ENCODE results near the gene LILRA5. TPM values are rescaled to one million over a fixed set of nuclear protein-coding genes. Genes with fewer than 3 reads are reported as not detected.

Gene LILRA5
- total and polyA plus RNA-seq, 2 of the 13 experiments (the other 11 are each of a cell fraction or from before 2014, with no cell fraction given), result not detected

DNA sequence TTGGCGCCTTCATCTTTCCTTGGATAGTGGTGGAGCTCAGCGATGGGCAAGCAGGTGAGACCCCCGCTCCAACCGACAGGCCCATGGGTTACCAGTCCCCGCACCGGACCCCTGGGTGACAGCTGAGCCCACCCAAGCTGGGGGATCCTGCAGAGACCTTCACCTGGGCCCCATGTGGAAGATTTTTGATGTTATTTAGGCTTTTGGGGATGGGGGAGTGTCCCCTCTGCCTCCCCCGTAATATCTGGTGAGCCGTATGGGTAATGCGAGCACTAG, 4.9 kb upstream of the LILRA5 start (continued):
- TF ChIP-seq RBM39 (IDR thresholded peaks at IDR 0.05; ENCODE audit: low read depth, low read length, poor library complexity, severe bottlenecking) (no peak), KIAA2018 (CRISPR knock-in tag; IDR thresholded peaks at IDR 0.05; ENCODE audit: borderline replicate concordance) (no peak), JARID2 (CRISPR knock-in tag; IDR thresholded peaks at IDR 0.05; ENCODE audit: insufficient replicate concordance) (no peak), HMGXB4 (CRISPR knock-in tag; IDR thresholded peaks at IDR 0.05; ENCODE audit: borderline replicate concordance in 1 of 2, low read depth in 1 of 2) (no peak), POLR2AphosphoS5 (IDR thresholded peaks at IDR 0.05; ENCODE audit: low read depth, low read length) (no peak), ZNF496 (CRISPR knock-in tag; IDR thresholded peaks at IDR 0.05; ENCODE audit: insufficient replicate concordance) (no peak), MXD4 (CRISPR knock-in tag; IDR thresholded peaks at IDR 0.05) (no peak), ZNF737 (CRISPR knock-in tag; IDR thresholded peaks at IDR 0.05; ENCODE audit: borderline replicate concordance) (no peak)
